GM12891 (cell line): Measurements from ENCODE around the gene CRB3.

Experiments used
- PAX5 ChIP-seq: IDR thresholded peaks from 2 replicates; pipeline ENCODE4 v1.6.1; 2011; ENCODE audit warnings: low read length, moderate library complexity, mild to moderate bottlenecking; ENCODE audit not compliant: insufficient read depth, severe bottlenecking
- POLR2A ChIP-seq: IDR thresholded peaks from 2 replicates; pipeline ENCODE4 v1.6.1; 2011; ENCODE audit warnings: low read depth, low read length, control low read depth
- POLR2AphosphoS5 ChIP-seq: IDR thresholded peaks from 2 replicates; pipeline ENCODE4 v1.6.1; 2011; ENCODE audit warnings: low read depth, low read length, control low read depth
- POU2F2 ChIP-seq: IDR thresholded peaks from 2 replicates; pipeline ENCODE4 v1.6.1; 2011; ENCODE audit warnings: low read depth, mild to moderate bottlenecking, control low read depth, low read length, moderate library complexity
- SPI1 ChIP-seq: IDR thresholded peaks from 2 replicates; pipeline ENCODE4 v1.6.1; 2011; ENCODE audit warnings: low read depth, low read length, control low read depth
- TAF1 ChIP-seq: IDR thresholded peaks from 2 replicates; pipeline ENCODE4 v1.6.1; 2011; ENCODE audit warnings: low read depth, low read length, control low read depth

DNA sequence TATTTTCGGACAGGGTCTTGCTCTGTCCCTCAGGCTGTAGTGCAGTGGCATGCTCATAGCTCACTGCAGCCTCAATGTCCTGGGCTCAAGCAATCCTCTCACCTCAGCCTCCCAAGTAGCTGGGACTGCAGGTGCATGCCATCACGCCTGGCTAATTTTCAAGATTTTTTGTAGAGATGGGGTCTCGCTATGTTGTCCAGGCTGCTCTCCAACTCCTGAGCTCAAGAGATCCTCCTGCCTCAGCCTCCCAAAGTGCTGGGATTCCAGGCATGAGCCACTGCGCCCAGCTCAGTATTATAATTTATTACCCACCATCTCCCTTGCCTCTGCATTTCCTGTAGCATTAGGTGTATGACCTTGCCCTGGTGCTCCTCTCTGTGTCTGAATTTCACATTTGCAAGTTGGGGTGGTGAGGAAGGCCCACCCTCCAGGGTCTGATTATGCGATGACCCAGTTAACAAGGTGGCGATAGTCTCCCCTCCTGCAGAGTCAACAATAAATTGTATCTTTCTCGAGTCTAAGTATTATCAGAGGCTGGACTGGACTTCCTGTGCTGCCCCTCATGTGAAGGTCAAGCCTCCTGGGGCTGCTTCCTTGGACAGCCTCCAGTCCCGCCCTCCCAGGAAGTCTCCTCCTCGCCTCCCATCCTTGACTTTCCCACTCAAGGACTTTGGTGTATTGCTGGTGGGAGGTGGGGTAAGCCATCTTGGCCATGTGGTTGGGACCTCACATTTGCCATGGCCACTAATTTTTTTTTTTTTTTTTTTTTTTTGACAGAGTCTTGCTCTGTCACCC is 39.5 kb downstream of the CRB3 start:
- TF ChIP-seq POLR2A (no peak), PAX5 (no peak), TAF1 (no peak), POLR2AphosphoS5 (no peak), POU2F2 (no peak), SPI1 (no peak)
